Naive thymus-derived CD8-positive, alpha-beta T cell (primary cell): Measurements from ENCODE around the gene ATP9B. TPM values are rescaled to one million over a fixed set of nuclear protein-coding genes. Genes with fewer than 3 reads are reported as not detected.
A peak's percentile ranks its signal among the peaks of the same experiment; 100 is the strongest.
"Not testable (repeated sequence)": the region's sequence is repeated elsewhere in the genome, so short reads cannot be mapped to it uniquely, and the experiment has no call there.

ENCODE experiments used
- ATAC-seq, 2 donors: fragments of 150-1000 bp; cut with Tn5 transposase in 1 of 2; sonication (Bioruptor Pico), chemical (Tn5 transposase) in 1 of 2; 1 replicate in 1 of 2; 2 replicates in 1 of 2; pipeline ENCODE4 v1.10.0; 2021; ENCODE audit warnings: mild to moderate bottlenecking in 2 of 2, moderate library complexity in 2 of 2
- POLR2A ChIA-PET: fragments of 350-600 bp; sonication (Branson Sonifier 250); formaldehyde crosslinking; loops from one replicate; lab custom pipeline; 2021; ENCODE audit warnings: antibody characterized with exemption; lab: Charles Lee
- DNase-seq, 10 donors: peaks; one replicate each; pipeline versions ENCODE4 v3.0.0 to v3.0.0-alpha.2; 2020 to 2022
- H3K27ac Mint-ChIP-seq, 10 donors: one replicate each; pipeline ENCODE4 v1.8.0; 2020 to 2022; ENCODE audit warnings: mild to moderate bottlenecking in 10 of 10, mixed read lengths in 10 of 10, moderate library complexity in 4 of 10, inconsistent platforms in 1 of 10
- H3K27me3 Mint-ChIP-seq, 5 donors: one replicate each; pipeline ENCODE4 v1.8.0; 2021 to 2022; ENCODE audit warnings: mixed read lengths in 5 of 5
- H3K36me3 Mint-ChIP-seq, 3 donors: one replicate each; pipeline ENCODE4 v1.8.0; 2020 to 2022; ENCODE audit warnings: mixed read lengths in 3 of 3, mild to moderate bottlenecking in 2 of 3, inconsistent platforms in 1 of 3
- H3K4me1 Mint-ChIP-seq, 4 donors: one replicate each; pipeline ENCODE4 v1.8.0; 2021 to 2022; ENCODE audit warnings: mixed read lengths in 4 of 4
- H3K4me3 Mint-ChIP-seq, 10 donors: one replicate each; pipeline ENCODE4 v1.8.0; 2020 to 2022; ENCODE audit warnings: mild to moderate bottlenecking in 10 of 10, mixed read lengths in 10 of 10, moderate library complexity in 6 of 10, inconsistent platforms in 1 of 10
- H3K9me3 Mint-ChIP-seq, 9 donors: one replicate each; pipeline ENCODE4 v1.8.0; 2020 to 2022; ENCODE audit warnings: mixed read lengths in 9 of 9, mild to moderate bottlenecking in 3 of 9, inconsistent platforms in 1 of 9, moderate library complexity in 1 of 9
- polyA plus RNA-seq, 3 donors: library from polyadenylated mRNA; unstranded; fragments of 300-500 nt; fragmentation: Illumina TruSeq; gene quantifications; one replicate each; pipeline ENCODE4 v1.2.3, GENCODE V29; 2021
- total RNA-seq, 8 experiments: library from RNA in 2 of 8; stranded (reverse) in 2 of 8; gene quantifications; one replicate each; pipeline ENCODE4 v1.2.3 and lab custom pipeline; 2021 to 2026

ATP9B gene
- total and polyA plus RNA-seq, 5 experiments from 2014 or later = 16.0 to 79.5 (median 18.6) TPM

- peaks cover 0 to 3% (median 0%) of the 10 kb centered on the region in 9 donors for H3K9me3 Mint-ChIP-seq
- no peak overlapping the region for H3K27ac Mint-ChIP-seq
- H3K36me3 Mint-ChIP-seq = peaks cover 19 to 65% (median 34%) of the 10 kb centered on the region in 3 donors
- peaks cover 0 to 12% (median 3%) of the 10 kb centered on the region in 4 donors for H3K4me1 Mint-ChIP-seq
- DNase-seq (no peak), ATAC-seq (no peak)
- H3K27me3 Mint-ChIP-seq = no peaks in the 10 kb centered on the region
- POLR2A ChIA-PET = no interaction called here
- H3K4me3 Mint-ChIP-seq = no peak overlapping the region
These were observed 189.3 kb downstream of the ATP9B start for GRCh38 chr18:79258447-79258846.

GRCh38 chr18:79259218-79259617, 190.0 kb downstream of the ATP9B start:
- DNase-seq (no peak), ATAC-seq (no peak)
- Mint-ChIP-seq H3K27me3 (no peaks in the 10 kb centered on the region), H3K27ac (peak overlapping the region in 2 of 10 donors; percentile 12 to 95), H3K4me1 (peaks cover 0 to 12% (median 4%) of the 10 kb centered on the region in 4 donors), H3K4me3 (no peak overlapping the region), H3K9me3 (peaks cover 0 to 6% (median 0%) of the 10 kb centered on the region in 9 donors), H3K36me3 (peaks cover 21 to 67% (median 41%) of the 10 kb centered on the region in 3 donors)
- POLR2A ChIA-PET = no interaction called here

GRCh38 chr18:79260023-79260422, 190.8 kb downstream of the ATP9B start:
- Mint-ChIP-seq H3K27me3 (no peaks in the 10 kb centered on the region), H3K4me1 (peaks cover 0 to 7% (median 4%) of the 10 kb centered on the region in 4 donors), H3K4me3 (no peak overlapping the region), H3K36me3 (peaks cover 29 to 67% (median 44%) of the 10 kb centered on the region in 3 donors), H3K9me3 (peaks cover 0 to 14% (median 3%) of the 10 kb centered on the region in 9 donors), H3K27ac (peak overlapping the region in 2 of 10 donors; percentile 67 to 83)
- DNase-seq (no peak), ATAC-seq (no peak)
- POLR2A ChIA-PET = no interaction called here

- Mint-ChIP-seq H3K27ac (peak overlapping the region in 1 of 10 donors; percentile 14), H3K36me3 (peaks cover 34 to 67% (median 47%) of the 10 kb centered on the region in 3 donors)
These were observed 191.3 kb downstream of the ATP9B start for GRCh38 chr18:79260510-79260909.

GRCh38 chr18:79265068-79265467, 195.9 kb downstream of the ATP9B start:
- POLR2A ChIA-PET, DNase-seq, H3K4me3 Mint-ChIP-seq, H3K4me1 Mint-ChIP-seq, H3K27me3 Mint-ChIP-seq, ATAC-seq: not testable (repeated sequence)
- Mint-ChIP-seq H3K36me3 (peaks cover 49 to 70% (median 62%) of the 10 kb centered on the region in 3 donors), H3K9me3 (peaks cover 0 to 23% (median 7%) of the 10 kb centered on the region in 9 donors), H3K27ac (peak overlapping the region in 1 of 10 donors; percentile 27)

More at GRCh38 chr18:79260510-79260909, 191.3 kb downstream of the ATP9B start:
- POLR2A ChIA-PET = no interaction called here
- ATAC-seq (no peak), DNase-seq (no peak)
- Mint-ChIP-seq H3K4me1 (peaks cover 0 to 3% (median 1%) of the 10 kb centered on the region in 4 donors), H3K4me3 (no peak overlapping the region), H3K9me3 (peaks cover 0 to 19% (median 6%) of the 10 kb centered on the region in 9 donors), H3K27me3 (no peaks in the 10 kb centered on the region)

GRCh38 chr18:79271812-79272211, 202.6 kb downstream of the ATP9B start:
- Mint-ChIP-seq H3K27ac (peak overlapping the region in 1 of 10 donors; percentile 18), H3K4me1 (peaks cover 4 to 16% (median 10%) of the 10 kb centered on the region in 4 donors), H3K36me3 (peaks cover 27 to 67% (median 42%) of the 10 kb centered on the region in 3 donors)
- POLR2A ChIA-PET, H3K4me3 Mint-ChIP-seq, H3K9me3 Mint-ChIP-seq, ATAC-seq, DNase-seq, H3K27me3 Mint-ChIP-seq: not testable (repeated sequence)

- no peaks in the 10 kb centered on the region for H3K27me3 Mint-ChIP-seq
- POLR2A ChIA-PET = no interaction called here
- peaks cover 4 to 16% (median 10%) of the 10 kb centered on the region in 4 donors for H3K4me1 Mint-ChIP-seq
- H3K27ac Mint-ChIP-seq = peak overlapping the region in 1 of 10 donors; percentile 7
- no peak overlapping the region for H3K4me3 Mint-ChIP-seq
- DNase-seq (no peak), ATAC-seq (no peak)
- H3K9me3 Mint-ChIP-seq = peaks cover 0 to 8% (median 0%) of the 10 kb centered on the region in 9 donors
- peaks cover 26 to 70% (median 43%) of the 10 kb centered on the region in 3 donors for H3K36me3 Mint-ChIP-seq
These were observed 203.7 kb downstream of the ATP9B start for GRCh38 chr18:79272916-79273315.

GRCh38 chr18:79274823-79275222, 205.6 kb downstream of the ATP9B start:
- H3K4me1 Mint-ChIP-seq = peaks cover 4 to 16% (median 10%) of the 10 kb centered on the region in 4 donors
- peaks cover 19 to 68% (median 43%) of the 10 kb centered on the region in 3 donors for H3K36me3 Mint-ChIP-seq
- peak overlapping the region in 2 of 10 donors; percentile 31 to 38 for H3K27ac Mint-ChIP-seq
- peaks cover 0 to 3% (median 0%) of the 10 kb centered on the region in 9 donors for H3K9me3 Mint-ChIP-seq
- H3K4me3 Mint-ChIP-seq = no peak overlapping the region
- ATAC-seq (no peak), DNase-seq (no peak)
- H3K27me3 Mint-ChIP-seq = no peaks in the 10 kb centered on the region
- POLR2A ChIA-PET = no interaction called here

- H3K27ac Mint-ChIP-seq = peak overlapping the region in 1 of 10 donors; percentile 78
- ATAC-seq (no peak), DNase-seq (no peak)
- POLR2A ChIA-PET = no interaction called here
- H3K4me3 Mint-ChIP-seq = no peak overlapping the region
- H3K27me3 Mint-ChIP-seq = no peaks in the 10 kb centered on the region
- H3K36me3 Mint-ChIP-seq = peaks cover 19 to 70% (median 44%) of the 10 kb centered on the region in 3 donors
- H3K9me3 Mint-ChIP-seq = peaks cover 0 to 3% (median 0%) of the 10 kb centered on the region in 9 donors
- peaks cover 4 to 16% (median 10%) of the 10 kb centered on the region in 4 donors for H3K4me1 Mint-ChIP-seq
These were observed 206.3 kb downstream of the ATP9B start for GRCh38 chr18:79275461-79275860.

GRCh38 chr18:79275992-79276391, 206.8 kb downstream of the ATP9B start:
- H3K4me3 Mint-ChIP-seq = no peak overlapping the region
- no peaks in the 10 kb centered on the region for H3K27me3 Mint-ChIP-seq
- H3K4me1 Mint-ChIP-seq = peaks cover 4 to 16% (median 10%) of the 10 kb centered on the region in 4 donors
- H3K36me3 Mint-ChIP-seq = peaks cover 19 to 69% (median 43%) of the 10 kb centered on the region in 3 donors
- DNase-seq = no peak
- peaks cover 0 to 3% (median 0%) of the 10 kb centered on the region in 9 donors for H3K9me3 Mint-ChIP-seq
- H3K27ac Mint-ChIP-seq = peak overlapping the region in 1 of 10 donors; percentile 55
- no peak for ATAC-seq
- POLR2A ChIA-PET = no interaction called here

- DNase-seq (no peak), ATAC-seq (no peak)
- Mint-ChIP-seq H3K36me3 (peaks cover 29 to 77% (median 60%) of the 10 kb centered on the region in 3 donors), H3K4me3 (no peak overlapping the region), H3K27me3 (no peaks in the 10 kb centered on the region), H3K27ac (no peak overlapping the region), H3K9me3 (peaks cover 0 to 13% (median 0%) of the 10 kb centered on the region in 9 donors), H3K4me1 (peaks cover 0 to 16% (median 5%) of the 10 kb centered on the region in 4 donors)
- POLR2A ChIA-PET = no interaction called here
These were observed 209.7 kb downstream of the ATP9B start for GRCh38 chr18:79278896-79279295.

- POLR2A ChIA-PET = no interaction called here
- Mint-ChIP-seq H3K4me3 (no peak overlapping the region), H3K9me3 (peaks cover 0 to 22% (median 2%) of the 10 kb centered on the region in 9 donors), H3K27ac (no peak overlapping the region), H3K4me1 (peaks cover 0 to 3% (median 0%) of the 10 kb centered on the region in 4 donors), H3K27me3 (no peaks in the 10 kb centered on the region), H3K36me3 (peaks cover 25 to 59% (median 53%) of the 10 kb centered on the region in 3 donors)
- ATAC-seq (no peak), DNase-seq (no peak)
These were observed 214.1 kb downstream of the ATP9B start for GRCh38 chr18:79283131-79283810.

- peaks cover 0 to 23% (median 2%) of the 10 kb centered on the region in 9 donors for H3K9me3 Mint-ChIP-seq
- H3K4me3 Mint-ChIP-seq = no peak overlapping the region
- no peaks in the 10 kb centered on the region for H3K27me3 Mint-ChIP-seq
- H3K36me3 Mint-ChIP-seq = peaks cover 21 to 58% (median 52%) of the 10 kb centered on the region in 3 donors
- POLR2A ChIA-PET = no interaction called here
- ATAC-seq (no peak), DNase-seq (no peak)
- H3K4me1 Mint-ChIP-seq = peaks cover 0 to 3% (median under 1%) of the 10 kb centered on the region in 4 donors
- no peak overlapping the region for H3K27ac Mint-ChIP-seq
These were observed 214.7 kb downstream of the ATP9B start for GRCh38 chr18:79283929-79284328.
